Activated CD4-positive, alpha-beta T cell treated with anti-CD3 and anti-CD28 coated beads for 24 hours (primary cell): ENCODE measurements around the gene FOCAD.

Experiments used
- DNase-seq, 2 donors: peaks; one replicate each; pipeline ENCODE4 v3.0.0-alpha.2; 2020; ENCODE audit warnings: low read depth in 2 of 2

The FOCAD gene

GRCh38 chr9:20880675-20881074 lies 196.6 kb downstream of the FOCAD start:
- DNase-seq: no peak

- peak; percentile 41 to 50 for DNase-seq
Observed at GRCh38 chr9:20884985-20885593, 201.0 kb downstream of the FOCAD start.

GRCh38 chr9:20898885-20899554 lies 215.0 kb downstream of the FOCAD start:
- DNase-seq: no peak

GRCh38 chr9:20903212-20903611 lies 219.2 kb downstream of the FOCAD start:
- no peak for DNase-seq

- no peak for DNase-seq
Observed at GRCh38 chr9:20904995-20905394, 220.9 kb downstream of the FOCAD start.

- no peak for DNase-seq
Observed at GRCh38 chr9:20906326-20906725, 222.3 kb downstream of the FOCAD start.

- DNase-seq: no peak
Observed at GRCh38 chr9:20908461-20908860, 224.4 kb downstream of the FOCAD start.

- DNase-seq: no peak
Observed at GRCh38 chr9:20914556-20914955, 230.5 kb downstream of the FOCAD start.

GRCh38 chr9:20921362-20921761 lies 237.3 kb downstream of the FOCAD start:
- DNase-seq: no peak

GRCh38 chr9:20925256-20926045 lies 241.4 kb downstream of the FOCAD start:
- DNase-seq: no peak

- no peak for DNase-seq
Observed at GRCh38 chr9:20929276-20929675, 245.2 kb downstream of the FOCAD start.

GRCh38 chr9:20930836-20931235 lies 246.8 kb downstream of the FOCAD start:
- DNase-seq: no peak

GRCh38 chr9:20940447-20941173 lies 256.6 kb downstream of the FOCAD start:
- DNase-seq: no peak

GRCh38 chr9:20941174-20941690 lies 257.2 kb downstream of the FOCAD start:
- peak; percentile 4 to 44 for DNase-seq

- no peak for DNase-seq
Observed at GRCh38 chr9:20944507-20944906, 260.4 kb downstream of the FOCAD start.

GRCh38 chr9:20945269-20945668 lies 261.2 kb downstream of the FOCAD start:
- no peak for DNase-seq

- DNase-seq: no peak
Observed at GRCh38 chr9:20945856-20946255, 261.8 kb downstream of the FOCAD start.

- no peak for DNase-seq
Observed at GRCh38 chr9:20948703-20949102, 264.6 kb downstream of the FOCAD start.

GRCh38 chr9:20950707-20951106 lies 266.6 kb downstream of the FOCAD start:
- no peak for DNase-seq

GRCh38 chr9:20962536-20963225 lies 278.6 kb downstream of the FOCAD start:
- DNase-seq: no peak

- DNase-seq: no peak
Observed at GRCh38 chr9:20972684-20973083, 288.6 kb downstream of the FOCAD start.
